Measurements from ENCODE around the gene AKR7A3.

GRCh38 chr1:19322481-19322880 is 33.9 kb upstream of the AKR7A3 start:
- no peak for TF ChIP-seq CTCF (conservative IDR thresholded peaks at IDR 0.05; ENCODE audit: low read depth, low read length)
- TF ChIP-seq MXI1 (IDR thresholded peaks at IDR 0.05; ENCODE audit: borderline replicate concordance, low read depth, low read length) = no peak
- no peak for TF ChIP-seq NFE2L2 (IDR thresholded peaks at IDR 0.05; ENCODE audit: low read depth, low read length)
- no peak for TF ChIP-seq POLR2A (IDR thresholded peaks at IDR 0.05; ENCODE audit: low read depth, low read length)
- TF ChIP-seq RAD21 (IDR thresholded peaks at IDR 0.05; ENCODE audit: low read length) = no peak
- TF ChIP-seq CEBPB (IDR thresholded peaks at IDR 0.05; ENCODE audit: low read depth, low read length) = no peak
- TF ChIP-seq CHD1 (IDR thresholded peaks at IDR 0.05; ENCODE audit: low read depth, low read length) = no peak
- TF ChIP-seq SMC3 (IDR thresholded peaks at IDR 0.05; ENCODE audit: low read depth, low read length) = no peak

Data from IMR-90 (cell line).